HUES48 (cell line): Measurements from ENCODE around the gene GLRX.
"Not testable (repeated sequence)": the region's sequence is repeated elsewhere in the genome, so short reads cannot be mapped to it uniquely, and the experiment has no call there.

Experiments
- H3K27ac ChIP-seq: one replicate; pipeline ENCODE4 v1.7.0; 2013; ENCODE audit warnings: low read depth, low read length, inconsistent platforms
- H3K27me3 ChIP-seq: 2 replicates; pipeline ENCODE4 v1.6.1; 2013; ENCODE audit warnings: mild to moderate bottlenecking, low read length; ENCODE audit not compliant: control insufficient read depth, insufficient read depth
- H3K36me3 ChIP-seq: 2 replicates; pipeline ENCODE4 v1.6.1; 2013; ENCODE audit warnings: low read length; ENCODE audit not compliant: control insufficient read depth, insufficient read depth
- H3K4me1 ChIP-seq: 2 replicates; pipeline ENCODE4 v1.6.1; 2013; ENCODE audit warnings: mild to moderate bottlenecking, low read length; ENCODE audit not compliant: control insufficient read depth, insufficient read depth
- H3K4me3 ChIP-seq: 2 replicates; pipeline ENCODE4 v1.5.1; 2013; ENCODE audit warnings: mild to moderate bottlenecking, low read depth, low read length
- H3K9ac ChIP-seq: 2 replicates; pipeline ENCODE4 v1.6.1; 2013; ENCODE audit warnings: mild to moderate bottlenecking, low read depth, low read length, moderate library complexity
- H3K9me3 ChIP-seq: 2 replicates; pipeline ENCODE4 v1.6.1; 2013; ENCODE audit warnings: low read length; ENCODE audit not compliant: control insufficient read depth, insufficient read depth

Gene GLRX

GRCh38 chr5:95861864-95862561 lies 39.5 kb upstream of the GLRX start:
- Histone ChIP-seq H3K27ac (no peak overlapping the region), H3K4me1 (peaks cover 12% of the 10 kb centered on the region), H3K4me3 (no peak overlapping the region), H3K27me3 (no peaks in the 10 kb centered on the region), H3K9me3 (no peaks in the 10 kb centered on the region), H3K9ac (no peak overlapping the region), H3K36me3 (no peaks in the 10 kb centered on the region)

DNA sequence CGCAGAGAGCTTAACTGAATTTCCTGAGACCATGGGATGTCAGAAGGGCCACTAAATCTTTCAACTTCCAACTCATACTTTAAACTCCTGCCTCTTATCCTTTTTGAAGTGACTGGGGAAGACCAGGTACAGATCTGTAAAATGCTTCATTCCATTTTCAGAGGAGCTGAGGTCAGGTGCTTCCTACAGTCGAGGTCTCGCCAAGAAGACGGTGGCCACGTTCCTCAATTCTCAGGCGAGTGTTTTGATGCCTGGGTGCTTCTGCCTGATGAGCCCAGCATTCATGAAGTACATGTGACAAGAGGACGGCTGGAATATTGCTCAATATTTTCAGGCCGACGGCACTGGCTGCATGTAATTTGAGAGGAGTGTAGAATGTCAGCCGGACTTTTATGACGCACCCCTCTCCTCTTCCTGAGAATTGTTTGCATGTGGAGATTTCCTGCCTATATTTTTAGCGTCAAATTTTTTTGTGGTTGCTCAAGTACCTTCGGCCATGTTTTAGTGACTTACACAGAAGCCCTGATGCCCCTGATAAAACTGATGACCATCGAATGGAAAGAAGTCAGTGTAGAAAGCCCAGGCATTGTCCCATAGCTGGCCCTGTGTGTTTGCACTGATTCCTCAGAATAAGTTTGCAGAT lies 38.8 kb upstream of the GLRX start:
- H3K4me3 ChIP-seq = no peak overlapping the region
- no peaks in the 10 kb centered on the region for H3K36me3 ChIP-seq
- no peaks in the 10 kb centered on the region for H3K27me3 ChIP-seq
- no peaks in the 10 kb centered on the region for H3K9me3 ChIP-seq
- H3K27ac ChIP-seq = no peak overlapping the region
- no peak overlapping the region for H3K9ac ChIP-seq
- H3K4me1 ChIP-seq = peaks cover 12% of the 10 kb centered on the region

DNA sequence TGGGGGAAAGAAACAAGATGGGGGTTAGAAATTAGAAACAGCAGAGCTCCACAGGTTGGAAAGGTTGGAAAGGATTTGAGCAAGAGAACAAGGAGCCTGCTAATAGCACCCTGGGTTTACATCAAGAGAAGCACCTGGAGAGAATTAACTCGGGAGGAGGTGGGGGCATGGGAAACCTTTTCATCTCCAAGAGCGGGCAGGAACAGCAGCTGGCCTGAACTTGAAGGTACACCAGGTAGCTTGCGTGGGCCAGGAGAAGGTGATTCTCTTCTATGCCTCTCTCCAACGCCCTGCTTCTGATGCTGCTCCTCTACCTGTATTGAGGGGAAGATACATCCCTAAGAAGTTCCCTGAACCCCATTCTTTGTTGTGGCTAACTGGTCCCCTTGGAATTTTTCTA lies 37.1 kb upstream of the GLRX start:
- no peak overlapping the region for H3K4me3 ChIP-seq
- H3K36me3 ChIP-seq = no peaks in the 10 kb centered on the region
- H3K9ac ChIP-seq = no peak overlapping the region
- H3K27me3 ChIP-seq = no peaks in the 10 kb centered on the region
- H3K27ac ChIP-seq = no peak overlapping the region
- peaks cover 12% of the 10 kb centered on the region for H3K4me1 ChIP-seq
- H3K9me3 ChIP-seq = no peaks in the 10 kb centered on the region

- Histone ChIP-seq H3K27ac (peak overlapping the region; percentile 67), H3K4me1 (peaks cover 12% of the 10 kb centered on the region), H3K27me3 (no peaks in the 10 kb centered on the region), H3K36me3 (no peaks in the 10 kb centered on the region), H3K9ac (peak overlapping the region; percentile 21; the same call in 1 of the 2 replicates), H3K9me3 (no peaks in the 10 kb centered on the region), H3K4me3 (peak overlapping the region; percentile 42)
These were observed 36.4 kb upstream of the GLRX start for GRCh38 chr5:95858661-95859595.

- Histone ChIP-seq H3K9me3 (no peaks in the 10 kb centered on the region), H3K4me1 (peaks cover 6% of the 10 kb centered on the region), H3K36me3 (no peaks in the 10 kb centered on the region), H3K9ac (no peak overlapping the region), H3K27ac (no peak overlapping the region), H3K4me3 (no peak overlapping the region), H3K27me3 (no peaks in the 10 kb centered on the region)
These were observed 35.5 kb upstream of the GLRX start for GRCh38 chr5:95858023-95858461.

DNA sequence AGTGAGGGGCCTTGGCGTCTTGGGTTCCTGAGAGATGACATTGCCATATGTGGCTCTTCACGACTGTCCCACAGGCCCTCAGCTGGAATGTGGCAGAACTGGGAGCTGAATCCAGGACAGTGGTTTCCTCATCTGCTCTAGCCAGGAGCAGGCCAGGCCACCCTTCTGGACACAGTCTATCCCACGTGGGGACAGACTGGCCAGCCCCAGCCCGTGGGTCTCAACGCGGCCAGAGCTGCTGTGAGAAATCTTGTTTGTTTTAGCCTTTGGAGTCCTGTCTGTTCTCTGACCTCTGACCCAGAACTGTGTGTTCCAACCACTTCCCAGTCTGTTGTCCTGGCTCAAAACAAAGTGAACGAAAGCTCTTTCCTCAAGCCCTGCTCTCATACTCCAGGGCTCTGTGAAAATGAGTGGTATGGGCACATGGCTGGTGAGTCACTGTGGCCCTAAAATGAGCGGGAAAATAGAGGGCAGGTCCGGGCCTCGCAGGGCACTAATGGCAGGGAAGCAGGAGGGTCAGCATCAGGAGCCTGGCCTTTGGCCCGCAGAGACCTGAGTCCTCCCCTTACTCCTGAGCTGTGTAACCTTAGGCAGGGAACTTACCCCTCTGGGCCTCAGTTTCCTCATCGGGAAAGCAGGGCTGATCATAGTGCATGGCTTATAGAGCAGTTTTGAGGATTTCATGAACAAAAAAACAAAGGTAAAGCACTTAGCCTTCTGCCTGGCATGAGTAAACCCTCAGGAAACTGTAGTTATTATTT lies 34.8 kb upstream of the GLRX start:
- no peak overlapping the region for H3K4me3 ChIP-seq

GRCh38 chr5:95856501-95856981 lies 34.0 kb upstream of the GLRX start:
- Histone ChIP-seq H3K9ac (no peak overlapping the region), H3K27ac (no peak overlapping the region), H3K4me3 (no peak overlapping the region), H3K27me3 (no peaks in the 10 kb centered on the region), H3K9me3 (no peaks in the 10 kb centered on the region), H3K36me3 (no peaks in the 10 kb centered on the region), H3K4me1 (peaks cover 6% of the 10 kb centered on the region)

More for the DNA sequence above, 34.8 kb upstream of the GLRX start:
- H3K27ac ChIP-seq = no peak overlapping the region
- H3K36me3 ChIP-seq = no peaks in the 10 kb centered on the region
- H3K4me1 ChIP-seq = peaks cover 6% of the 10 kb centered on the region
- no peaks in the 10 kb centered on the region for H3K27me3 ChIP-seq
- H3K9me3 ChIP-seq = no peaks in the 10 kb centered on the region
- no peak overlapping the region for H3K9ac ChIP-seq

GRCh38 chr5:95853490-95853889 lies 31.0 kb upstream of the GLRX start:
- no peaks in the 10 kb centered on the region for H3K36me3 ChIP-seq
- no peak overlapping the region for H3K27ac ChIP-seq
- no peak overlapping the region for H3K9ac ChIP-seq
- H3K4me1 ChIP-seq = no peaks in the 10 kb centered on the region
- H3K27me3 ChIP-seq = no peaks in the 10 kb centered on the region
- H3K9me3 ChIP-seq = no peaks in the 10 kb centered on the region
- H3K4me3 ChIP-seq = no peak overlapping the region

- no peaks in the 10 kb centered on the region for H3K9me3 ChIP-seq
- H3K27me3 ChIP-seq = no peaks in the 10 kb centered on the region
- no peak overlapping the region for H3K9ac ChIP-seq
- no peaks in the 10 kb centered on the region for H3K36me3 ChIP-seq
- H3K4me3 ChIP-seq = no peak overlapping the region
- H3K4me1 ChIP-seq = no peaks in the 10 kb centered on the region
- H3K27ac ChIP-seq = no peak overlapping the region
These were observed 30.0 kb upstream of the GLRX start for GRCh38 chr5:95852567-95852966.

- not testable (repeated sequence) for H3K36me3 ChIP-seq, H3K4me3 ChIP-seq, H3K27ac ChIP-seq, H3K27me3 ChIP-seq, H3K9me3 ChIP-seq, H3K4me1 ChIP-seq, H3K9ac ChIP-seq
These were observed 28.6 kb upstream of the GLRX start for GRCh38 chr5:95851141-95851540.
